ENCODE measurements around the gene TBL1X.

- TF ChIP-seq, protein P1, sequence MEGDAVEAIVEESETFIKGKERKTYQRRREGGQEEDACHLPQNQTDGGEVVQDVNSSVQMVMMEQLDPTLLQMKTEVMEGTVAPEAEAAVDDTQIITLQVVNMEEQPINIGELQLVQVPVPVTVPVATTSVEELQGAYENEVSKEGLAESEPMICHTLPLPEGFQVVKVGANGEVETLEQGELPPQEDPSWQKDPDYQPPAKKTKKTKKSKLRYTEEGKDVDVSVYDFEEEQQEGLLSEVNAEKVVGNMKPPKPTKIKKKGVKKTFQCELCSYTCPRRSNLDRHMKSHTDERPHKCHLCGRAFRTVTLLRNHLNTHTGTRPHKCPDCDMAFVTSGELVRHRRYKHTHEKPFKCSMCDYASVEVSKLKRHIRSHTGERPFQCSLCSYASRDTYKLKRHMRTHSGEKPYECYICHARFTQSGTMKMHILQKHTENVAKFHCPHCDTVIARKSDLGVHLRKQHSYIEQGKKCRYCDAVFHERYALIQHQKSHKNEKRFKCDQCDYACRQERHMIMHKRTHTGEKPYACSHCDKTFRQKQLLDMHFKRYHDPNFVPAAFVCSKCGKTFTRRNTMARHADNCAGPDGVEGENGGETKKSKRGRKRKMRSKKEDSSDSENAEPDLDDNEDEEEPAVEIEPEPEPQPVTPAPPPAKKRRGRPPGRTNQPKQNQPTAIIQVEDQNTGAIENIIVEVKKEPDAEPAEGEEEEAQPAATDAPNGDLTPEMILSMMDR (IDR thresholded peaks at IDR 0.05; ENCODE audit: low read depth, low read length) = no peak
- no peak for TF ChIP-seq POLR2A (IDR thresholded peaks at IDR 0.05; ENCODE audit: extremely low read depth, insufficient read length)
Observed at GRCh38 chrX:9498236-9498635, 33.4 kb downstream of the TBL1X start.

Measured in NB4 (cell line).